ENCODE data around the gene TMEM50B.
"Not testable (repeated sequence)": the region's sequence is repeated elsewhere in the genome, so short reads cannot be mapped to it uniquely, and the experiment has no call there.

The TMEM50B gene

GRCh38 chr21:33479679-33480480 lies at the start of gene TMEM50B:
Gene TMEM50B, minus strand, starts transcription at chr21:33479974. Its CDS starts 11,089 bp downstream, at chr21:33468885.
- no peak for FAIRE-seq

- no peak for FAIRE-seq
Observed at GRCh38 chr21:33522953-33523349, 43.2 kb upstream of the TMEM50B start.

- FAIRE-seq: no peak
Observed at GRCh38 chr21:33522297-33522952, 42.7 kb upstream of the TMEM50B start.

GRCh38 chr21:33518899-33519298 lies 39.1 kb upstream of the TMEM50B start:
- FAIRE-seq: no peak

GRCh38 chr21:33514229-33514628 lies 34.5 kb upstream of the TMEM50B start:
- FAIRE-seq: no peak

GRCh38 chr21:33512481-33512880 lies 32.7 kb upstream of the TMEM50B start:
- FAIRE-seq: no peak

GRCh38 chr21:33511639-33512038 lies 31.9 kb upstream of the TMEM50B start:
- no peak for FAIRE-seq

GRCh38 chr21:33510826-33511225 lies 31.1 kb upstream of the TMEM50B start:
- no peak for FAIRE-seq

GRCh38 chr21:33507003-33507402 lies 27.2 kb upstream of the TMEM50B start:
- FAIRE-seq: not testable (repeated sequence)

GRCh38 chr21:33505833-33506232 lies 26.1 kb upstream of the TMEM50B start:
- FAIRE-seq: no peak

GRCh38 chr21:33496345-33496744 lies 16.6 kb upstream of the TMEM50B start:
- FAIRE-seq: no peak

- FAIRE-seq: no peak
Observed at GRCh38 chr21:33495743-33496142, 16.0 kb upstream of the TMEM50B start.

GRCh38 chr21:33493756-33494155 lies 14.0 kb upstream of the TMEM50B start:
- FAIRE-seq: no peak

GRCh38 chr21:33492571-33492970 lies 12.8 kb upstream of the TMEM50B start:
- no peak for FAIRE-seq

GRCh38 chr21:33491373-33492102 lies 11.8 kb upstream of the TMEM50B start, which contains the start of gene DNAJC28:
Gene DNAJC28, minus strand, starts transcription at chr21:33491716. Its CDS starts 2,323 bp downstream, at chr21:33489393.
- FAIRE-seq: peak; percentile 67

GRCh38 chr21:33490991-33491372 lies 11.2 kb upstream of the TMEM50B start:
- no peak for FAIRE-seq

GRCh38 chr21:33488936-33489335 lies 9.2 kb upstream of the TMEM50B start:
- no peak for FAIRE-seq

- no peak for FAIRE-seq
Observed at GRCh38 chr21:33487996-33488395, 8.2 kb upstream of the TMEM50B start.

GRCh38 chr21:33481314-33481943 lies 1.7 kb upstream of the TMEM50B start:
- FAIRE-seq: no peak

GRCh38 chr21:33480481-33481103 lies 818 bp upstream of the TMEM50B start:
- FAIRE-seq: no peak

- FAIRE-seq: no peak
Observed at GRCh38 chr21:33478935-33479678, 667 bp downstream of the TMEM50B start.

GRCh38 chr21:33478182-33478581 lies 1.6 kb downstream of the TMEM50B start:
- FAIRE-seq: no peak

Measured in A204.1 (cell line).